ENCODE data around the gene TIAL1. TPM values are rescaled to one million over a fixed set of nuclear protein-coding genes. Genes with fewer than 3 reads are reported as not detected.

TIAL1 gene
- total and polyA plus RNA-seq, 2 of the 4 experiments (the other 2 are of a cell fraction) = 28.0 to 83.5 TPM

GRCh38 chr10:119535837-119536507 lies 60.8 kb downstream of the TIAL1 start:
- Histone ChIP-seq H3K27ac (ENCODE audit: insufficient read depth, low read length) (no peak overlapping the region), H3K56ac (ENCODE audit: extremely low read depth, insufficient read depth, low read length) (no peak overlapping the region), H2BK5ac (ENCODE audit: low read depth, low read length, poor library complexity, severe bottlenecking) (no peak overlapping the region), H4K20me1 (ENCODE audit: insufficient read depth, low read length) (peaks cover 63% of the 10 kb centered on the region), H3K4me2 (ENCODE audit: low read depth, low read length) (no peak overlapping the region), H3K27me3 (ENCODE audit: control insufficient read depth, insufficient read depth, low read length) (no peaks in the 10 kb centered on the region), H2AK5ac (ENCODE audit: low read depth, low read length) (no peak overlapping the region), H4K8ac (ENCODE audit: low read depth in 2 of 2, low read length in 2 of 2) (no peak overlapping the region), H2AFZ (replicated peaks; ENCODE audit: low read length, poor library complexity) (no peak overlapping the region), H2AK9ac (replicated peaks; ENCODE audit: low read depth, low read length, poor library complexity) (no peak overlapping the region), H2BK120ac (ENCODE audit: low read depth, low read length) (no peak overlapping the region), H3K36me3 (ENCODE audit: control insufficient read depth, insufficient read depth, low read length) (peaks cover 5% of the 10 kb centered on the region; the same call in 1 of the 2 replicates), H4K91ac (ENCODE audit: insufficient read depth, low read depth, low read length) (0 out of 2 replicates have a peak overlapping the region, but pooled peaks have one; percentile 1), H4K5ac (ENCODE audit: low read depth, low read length) (no peak overlapping the region), H3K4me3 (ENCODE audit: insufficient read depth, low read depth, low read length) (no peak overlapping the region), H3K4ac (ENCODE audit: low read depth, low read length) (no peak overlapping the region), H2BK15ac (ENCODE audit: low read depth, low read length) (no peak overlapping the region), H3K18ac (ENCODE audit: low read depth, low read length) (no peak overlapping the region), H3K79me1 (ENCODE audit: low read depth in 1 of 2, low read length in 2 of 2) (peaks cover 36 to 84% of the 10 kb centered on the region in 2 experiments), H3K23ac (ENCODE audit: low read depth, low read length) (no peak overlapping the region), H3K14ac (replicated peaks; ENCODE audit: low read depth, low read length) (no peak overlapping the region), H3K9me1 (ENCODE audit: insufficient read depth, low read length) (peaks cover 15% of the 10 kb centered on the region), H2BK20ac (ENCODE audit: low read depth, low read length) (no peak overlapping the region), H3K9me3 (ENCODE audit: control insufficient read depth, insufficient read depth, low read length) (no peaks in the 10 kb centered on the region), H3K4me1 (ENCODE audit: control insufficient read depth, insufficient read depth, low read length) (peaks cover 28% of the 10 kb centered on the region), H3K9ac (ENCODE audit: low read depth, low read length) (no peak overlapping the region)
- POLR2A ChIA-PET (ENCODE audit: unreplicated experiment) = no interaction called here
- CTCF ChIA-PET = interaction anchor here (0.5 kb wide), 1 partner anchor 302 kb away, joined by 3 read pairs; no protein-coding TSS in a partner anchor
- in situ Hi-C loops (cut with MboI; ENCODE audit: low sequenced_read_pairs) = no loop called here
- BruUV-seq (replicated peaks) = no TSS peak
- ATAC-seq (ENCODE audit: low read depth) (no peak), DNase-seq (no peak)
- intact Hi-C loops (cut with micrococcal nuclease) = no loop called here
- no CpG with 5 or more reads among the region's 11 CpGs for WGBS, 2 experiments (ENCODE audit: extremely low coverage in 2 of 2, insufficient read length in 1 of 2)
- dilution Hi-C loops (cut with HindIII; ENCODE audit: low sequenced_read_pairs, unreplicated experiment) = no loop called here
- no peak for TF ChIP-seq CEBPB (IDR thresholded peaks at IDR 0.05; ENCODE audit: low read depth, low read length)
- TF ChIP-seq, protein P1, sequence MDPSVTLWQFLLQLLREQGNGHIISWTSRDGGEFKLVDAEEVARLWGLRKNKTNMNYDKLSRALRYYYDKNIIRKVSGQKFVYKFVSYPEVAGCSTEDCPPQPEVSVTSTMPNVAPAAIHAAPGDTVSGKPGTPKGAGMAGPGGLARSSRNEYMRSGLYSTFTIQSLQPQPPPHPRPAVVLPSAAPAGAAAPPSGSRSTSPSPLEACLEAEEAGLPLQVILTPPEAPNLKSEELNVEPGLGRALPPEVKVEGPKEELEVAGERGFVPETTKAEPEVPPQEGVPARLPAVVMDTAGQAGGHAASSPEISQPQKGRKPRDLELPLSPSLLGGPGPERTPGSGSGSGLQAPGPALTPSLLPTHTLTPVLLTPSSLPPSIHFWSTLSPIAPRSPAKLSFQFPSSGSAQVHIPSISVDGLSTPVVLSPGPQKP (IDR thresholded peaks at IDR 0.05; ENCODE audit: borderline replicate concordance, low read depth, low read length) = no peak
- no peak for TF ChIP-seq BHLHE40 (IDR thresholded peaks at IDR 0.05; ENCODE audit: low read depth, low read length)
- TF ChIP-seq RCOR1 (IDR thresholded peaks at IDR 0.05; ENCODE audit: insufficient replicate concordance, low read length) = no peak
- no peak for TF ChIP-seq MAZ (IDR thresholded peaks at IDR 0.05; ENCODE audit: borderline replicate concordance, low read depth, low read length)
- no peak for TF ChIP-seq MAFK (IDR thresholded peaks at IDR 0.05; ENCODE audit: low read depth, low read length)
- TF ChIP-seq, protein P2, sequence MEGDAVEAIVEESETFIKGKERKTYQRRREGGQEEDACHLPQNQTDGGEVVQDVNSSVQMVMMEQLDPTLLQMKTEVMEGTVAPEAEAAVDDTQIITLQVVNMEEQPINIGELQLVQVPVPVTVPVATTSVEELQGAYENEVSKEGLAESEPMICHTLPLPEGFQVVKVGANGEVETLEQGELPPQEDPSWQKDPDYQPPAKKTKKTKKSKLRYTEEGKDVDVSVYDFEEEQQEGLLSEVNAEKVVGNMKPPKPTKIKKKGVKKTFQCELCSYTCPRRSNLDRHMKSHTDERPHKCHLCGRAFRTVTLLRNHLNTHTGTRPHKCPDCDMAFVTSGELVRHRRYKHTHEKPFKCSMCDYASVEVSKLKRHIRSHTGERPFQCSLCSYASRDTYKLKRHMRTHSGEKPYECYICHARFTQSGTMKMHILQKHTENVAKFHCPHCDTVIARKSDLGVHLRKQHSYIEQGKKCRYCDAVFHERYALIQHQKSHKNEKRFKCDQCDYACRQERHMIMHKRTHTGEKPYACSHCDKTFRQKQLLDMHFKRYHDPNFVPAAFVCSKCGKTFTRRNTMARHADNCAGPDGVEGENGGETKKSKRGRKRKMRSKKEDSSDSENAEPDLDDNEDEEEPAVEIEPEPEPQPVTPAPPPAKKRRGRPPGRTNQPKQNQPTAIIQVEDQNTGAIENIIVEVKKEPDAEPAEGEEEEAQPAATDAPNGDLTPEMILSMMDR (conservative IDR thresholded peaks at IDR 0.05; ENCODE audit: low read depth, low read length) = no peak
- no peak for TF ChIP-seq RFX5 (IDR thresholded peaks at IDR 0.05; ENCODE audit: low read depth, low read length)
- no peak for TF ChIP-seq SMC3 (IDR thresholded peaks at IDR 0.05; ENCODE audit: low read depth, low read length)
- no peak for TF ChIP-seq NFE2L2 (IDR thresholded peaks at IDR 0.05; ENCODE audit: low read depth, low read length)
- TF ChIP-seq FOS (IDR thresholded peaks at IDR 0.05; ENCODE audit: low read depth, low read length) = no peak
- TF ChIP-seq RAD21 (IDR thresholded peaks at IDR 0.05; ENCODE audit: low read length) = no peak

Data from IMR-90 (cell line).